ENCODE results near the gene RETREG1.

Gene RETREG1

DNA sequence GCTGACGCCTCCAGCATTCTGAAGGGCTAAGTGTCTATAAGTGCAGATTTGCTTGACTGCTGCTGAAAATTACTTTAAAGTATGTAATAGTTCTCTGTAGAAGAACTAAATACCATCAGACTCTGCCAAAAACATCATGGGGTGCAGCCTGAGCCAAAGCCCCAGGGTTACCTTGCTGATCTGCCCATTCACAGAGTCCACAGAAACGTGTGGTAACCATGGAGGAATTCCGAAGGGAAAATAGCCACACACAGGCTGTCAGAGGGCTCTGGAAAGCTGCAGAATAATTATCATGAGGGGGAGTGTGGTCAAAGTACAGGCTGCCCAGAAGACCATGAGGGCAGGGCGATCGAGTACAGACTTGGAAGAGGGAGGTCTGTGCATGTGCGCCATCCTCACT lies 36.4 kb downstream of the RETREG1 start:
- DNase-seq (ENCODE audit: low spot score): no peak
- TF ChIP-seq, protein P1, sequence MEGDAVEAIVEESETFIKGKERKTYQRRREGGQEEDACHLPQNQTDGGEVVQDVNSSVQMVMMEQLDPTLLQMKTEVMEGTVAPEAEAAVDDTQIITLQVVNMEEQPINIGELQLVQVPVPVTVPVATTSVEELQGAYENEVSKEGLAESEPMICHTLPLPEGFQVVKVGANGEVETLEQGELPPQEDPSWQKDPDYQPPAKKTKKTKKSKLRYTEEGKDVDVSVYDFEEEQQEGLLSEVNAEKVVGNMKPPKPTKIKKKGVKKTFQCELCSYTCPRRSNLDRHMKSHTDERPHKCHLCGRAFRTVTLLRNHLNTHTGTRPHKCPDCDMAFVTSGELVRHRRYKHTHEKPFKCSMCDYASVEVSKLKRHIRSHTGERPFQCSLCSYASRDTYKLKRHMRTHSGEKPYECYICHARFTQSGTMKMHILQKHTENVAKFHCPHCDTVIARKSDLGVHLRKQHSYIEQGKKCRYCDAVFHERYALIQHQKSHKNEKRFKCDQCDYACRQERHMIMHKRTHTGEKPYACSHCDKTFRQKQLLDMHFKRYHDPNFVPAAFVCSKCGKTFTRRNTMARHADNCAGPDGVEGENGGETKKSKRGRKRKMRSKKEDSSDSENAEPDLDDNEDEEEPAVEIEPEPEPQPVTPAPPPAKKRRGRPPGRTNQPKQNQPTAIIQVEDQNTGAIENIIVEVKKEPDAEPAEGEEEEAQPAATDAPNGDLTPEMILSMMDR (IDR thresholded peaks at IDR 0.05; ENCODE audit: extremely low read depth, missing control alignments): no peak

DNA sequence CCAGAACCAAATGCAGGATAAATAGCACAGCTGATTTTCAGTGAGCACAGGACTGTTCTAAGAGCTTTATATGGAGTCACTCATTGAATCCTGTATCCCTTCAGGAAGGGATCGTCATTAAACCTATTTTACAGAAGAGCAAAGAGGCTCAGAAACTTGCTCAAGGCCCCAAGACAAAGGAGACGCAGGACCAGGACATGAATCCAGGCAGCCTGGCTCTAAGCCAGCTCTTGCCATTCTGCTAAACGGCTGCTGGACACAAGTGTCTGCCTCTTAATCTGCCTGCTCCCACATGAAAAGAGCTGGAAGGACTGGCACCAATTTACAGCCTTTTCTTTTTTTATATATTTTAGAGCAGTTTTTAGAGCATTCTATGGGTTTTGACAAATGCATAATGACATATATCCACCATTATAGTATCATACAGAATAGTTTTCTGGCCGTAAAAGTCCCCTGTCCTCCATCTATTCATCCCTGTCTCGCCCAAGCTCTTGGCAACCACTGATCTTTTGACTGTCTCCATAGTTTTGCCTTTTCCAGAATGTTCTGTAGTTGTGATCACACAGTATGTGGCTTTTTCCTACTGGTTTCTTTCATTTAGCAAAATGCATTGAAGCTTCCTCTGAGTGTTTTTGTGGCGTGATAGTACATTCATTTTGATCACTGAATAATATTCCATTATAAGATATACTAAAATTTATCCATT lies 37.5 kb downstream of the RETREG1 start:
- TF ChIP-seq, protein P1 (IDR thresholded peaks at IDR 0.05; ENCODE audit: extremely low read depth, missing control alignments): no peak
- DNase-seq (ENCODE audit: low spot score): no peak

DNA sequence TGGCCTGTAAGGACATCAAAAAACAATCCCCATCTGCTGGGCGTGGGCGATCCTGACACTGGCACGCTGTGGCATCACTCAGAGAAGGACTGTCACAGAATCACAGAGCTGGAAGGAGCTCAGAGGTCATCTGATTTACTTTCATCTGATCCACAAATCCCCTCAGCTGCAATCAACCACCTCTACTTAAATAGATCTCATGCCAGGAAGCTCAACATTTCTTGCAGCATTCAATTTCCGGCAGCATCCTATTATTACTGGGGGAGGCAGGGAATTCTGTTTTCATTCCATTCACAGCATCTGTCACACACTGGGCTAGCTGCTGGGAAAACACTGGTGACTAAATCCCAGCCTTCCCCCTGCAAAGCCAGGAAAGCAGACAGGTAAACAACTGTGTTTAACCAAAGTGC lies 38.3 kb downstream of the RETREG1 start:
- TF ChIP-seq, protein P1 (IDR thresholded peaks at IDR 0.05; ENCODE audit: extremely low read depth, missing control alignments): no peak
- DNase-seq (ENCODE audit: low spot score): no peak

DNA sequence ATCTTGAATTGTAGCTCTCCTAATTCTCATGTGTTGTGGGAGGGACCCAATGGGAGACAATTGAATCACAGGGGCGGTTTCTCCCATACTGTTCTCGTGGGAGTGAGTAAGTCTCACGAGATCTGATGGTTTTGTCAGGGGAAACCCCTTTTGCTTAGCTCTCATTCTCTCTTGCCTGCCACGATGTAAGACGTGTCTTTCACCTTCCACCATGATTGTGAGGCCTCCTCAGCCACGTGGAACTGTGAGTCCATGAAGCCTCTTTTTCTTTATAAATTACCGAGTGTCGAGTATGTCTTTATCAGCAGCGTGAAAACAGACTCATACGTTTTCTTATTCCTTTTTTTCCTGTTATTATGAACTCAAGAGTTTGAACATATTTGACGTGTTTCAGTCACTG lies 39.1 kb downstream of the RETREG1 start:
- no peak for DNase-seq (ENCODE audit: low spot score)
- TF ChIP-seq, protein P1 (IDR thresholded peaks at IDR 0.05; ENCODE audit: extremely low read depth, missing control alignments): no peak

DNA sequence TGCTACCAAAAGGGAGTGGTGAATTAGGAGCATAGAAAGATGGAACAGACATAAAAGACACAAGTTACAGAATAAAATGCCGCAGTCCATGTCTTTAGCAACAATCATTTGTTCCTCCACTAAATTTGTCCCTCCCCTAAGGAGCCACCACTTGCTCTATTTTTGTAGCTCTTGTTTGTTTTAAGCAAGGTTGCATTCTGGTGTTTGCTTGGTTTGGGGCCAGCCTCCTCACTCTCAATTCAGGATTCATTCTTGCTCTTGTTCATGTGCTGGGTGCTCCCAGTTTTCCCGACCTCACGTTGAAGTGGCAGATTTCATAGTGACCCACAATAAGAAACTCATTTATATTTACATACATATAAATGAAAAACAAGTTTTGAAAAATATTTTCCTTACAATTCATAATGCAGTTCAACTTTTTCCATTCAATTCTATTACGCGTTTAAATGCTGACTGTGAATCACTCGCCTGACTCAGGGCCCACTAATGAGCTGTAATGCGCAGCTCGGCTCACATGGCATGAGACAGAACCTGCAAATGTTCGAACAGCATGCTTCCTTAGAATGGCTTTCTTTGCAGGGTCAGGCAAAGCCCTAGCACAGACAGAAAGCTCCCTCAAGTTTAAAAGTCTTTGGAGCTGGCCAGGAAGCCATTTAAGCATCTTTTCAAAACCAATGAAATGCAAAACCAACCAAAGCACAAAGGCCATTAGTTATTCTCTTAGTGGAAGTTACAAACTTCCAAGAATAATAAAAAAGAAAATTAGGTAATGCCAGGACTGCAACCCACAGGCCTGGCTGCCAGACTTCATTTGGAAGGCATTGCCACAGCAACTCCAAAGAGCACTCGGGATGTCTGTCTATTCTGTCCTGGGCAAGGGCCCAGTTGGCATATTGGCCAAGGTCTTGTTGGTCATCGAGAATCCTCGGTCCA lies 41.7 kb downstream of the RETREG1 start:
- DNase-seq (ENCODE audit: low spot score): no peak
- TF ChIP-seq, protein P1 (IDR thresholded peaks at IDR 0.05; ENCODE audit: extremely low read depth, missing control alignments): no peak

DNA sequence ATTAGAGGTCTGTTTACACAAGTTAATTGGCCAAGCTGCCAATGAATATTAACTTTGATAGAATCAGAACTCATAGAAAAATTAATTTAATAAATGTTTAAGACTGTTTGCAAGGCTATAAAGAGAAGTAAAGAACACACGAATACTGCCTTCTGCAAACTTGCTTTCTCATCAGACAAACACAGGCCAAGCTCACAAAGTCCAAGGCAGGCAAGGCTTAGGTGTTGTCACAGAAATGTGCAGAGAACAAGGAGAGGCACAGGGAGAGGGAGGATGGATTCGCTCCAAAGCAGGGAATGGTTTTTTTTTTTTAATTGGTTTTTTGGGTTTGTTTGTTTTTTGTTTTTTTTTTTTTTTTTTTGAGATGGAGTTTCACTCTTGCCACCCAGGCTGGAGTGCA lies 43.4 kb downstream of the RETREG1 start:
- no peak for DNase-seq (ENCODE audit: low spot score)
- TF ChIP-seq, protein P1 (IDR thresholded peaks at IDR 0.05; ENCODE audit: extremely low read depth, missing control alignments): no peak
